OCI-LY7 (cell line): ENCODE results near the gene PDK2.

Source experiments
- EZH2phosphoT487 ChIP-seq: fragments of 200-600 bp; sonication (generic); IDR thresholded peaks from 2 replicates; pipeline ENCODE4 v1.6.1; 2018; ENCODE audit warnings: low read depth, borderline replicate concordance, mild to moderate bottlenecking, mixed run types, antibody characterized with exemption, low read length, moderate library complexity, mixed read lengths
- TF ChIP-seq, protein P1 (sequence below): fragments of 200-600 bp; sonication (generic); conservative IDR thresholded peaks from 2 replicates; pipeline ENCODE4 v1.5.1; 2014; ENCODE audit warnings: mild to moderate bottlenecking, antibody characterized with exemption, low read length, moderate library complexity, mixed read lengths

DNA sequence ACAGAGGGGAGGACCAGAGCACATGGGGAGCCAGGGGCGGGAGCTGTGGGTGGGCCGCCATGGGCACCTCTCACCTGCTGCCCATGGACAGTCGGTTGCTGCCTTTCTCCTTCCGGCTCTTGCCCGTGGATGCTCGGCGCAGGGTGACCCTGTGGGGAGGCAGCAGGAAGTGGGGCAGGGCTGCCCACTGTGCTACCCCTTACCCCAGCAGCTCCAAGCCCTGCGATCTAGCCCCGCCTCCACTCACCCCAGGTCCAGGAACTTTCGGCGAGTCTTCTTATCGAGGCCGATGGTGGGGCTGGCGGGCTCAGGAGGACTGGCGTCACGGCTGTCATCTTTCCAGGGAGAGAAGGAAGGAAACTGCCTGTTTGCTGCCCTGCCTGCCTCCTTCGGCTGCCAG lies 20.6 kb downstream of the PDK2 start:
- TF ChIP-seq, protein P1, sequence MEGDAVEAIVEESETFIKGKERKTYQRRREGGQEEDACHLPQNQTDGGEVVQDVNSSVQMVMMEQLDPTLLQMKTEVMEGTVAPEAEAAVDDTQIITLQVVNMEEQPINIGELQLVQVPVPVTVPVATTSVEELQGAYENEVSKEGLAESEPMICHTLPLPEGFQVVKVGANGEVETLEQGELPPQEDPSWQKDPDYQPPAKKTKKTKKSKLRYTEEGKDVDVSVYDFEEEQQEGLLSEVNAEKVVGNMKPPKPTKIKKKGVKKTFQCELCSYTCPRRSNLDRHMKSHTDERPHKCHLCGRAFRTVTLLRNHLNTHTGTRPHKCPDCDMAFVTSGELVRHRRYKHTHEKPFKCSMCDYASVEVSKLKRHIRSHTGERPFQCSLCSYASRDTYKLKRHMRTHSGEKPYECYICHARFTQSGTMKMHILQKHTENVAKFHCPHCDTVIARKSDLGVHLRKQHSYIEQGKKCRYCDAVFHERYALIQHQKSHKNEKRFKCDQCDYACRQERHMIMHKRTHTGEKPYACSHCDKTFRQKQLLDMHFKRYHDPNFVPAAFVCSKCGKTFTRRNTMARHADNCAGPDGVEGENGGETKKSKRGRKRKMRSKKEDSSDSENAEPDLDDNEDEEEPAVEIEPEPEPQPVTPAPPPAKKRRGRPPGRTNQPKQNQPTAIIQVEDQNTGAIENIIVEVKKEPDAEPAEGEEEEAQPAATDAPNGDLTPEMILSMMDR, result no peak
- no peak for TF ChIP-seq EZH2phosphoT487
